ENCODE results near the gene PFN3. TPM values are rescaled to one million over a fixed set of nuclear protein-coding genes. Genes with fewer than 3 reads are reported as not detected.

Gene PFN3
- total RNA-seq, 1 donor from 2014 or later: not detected

GRCh38 chr5:177431317-177432142, 31.1 kb upstream of the PFN3 start:
- peaks cover 50% of the 10 kb centered on the region for H3K36me3 ChIP-seq
- peaks cover 43% of the 10 kb centered on the region for H3K4me1 ChIP-seq
- H3K4me3 ChIP-seq: no peak overlapping the region
- intact Hi-C loops (cut with micrococcal nuclease): no loop called here
- TF ChIP-seq, protein P1, sequence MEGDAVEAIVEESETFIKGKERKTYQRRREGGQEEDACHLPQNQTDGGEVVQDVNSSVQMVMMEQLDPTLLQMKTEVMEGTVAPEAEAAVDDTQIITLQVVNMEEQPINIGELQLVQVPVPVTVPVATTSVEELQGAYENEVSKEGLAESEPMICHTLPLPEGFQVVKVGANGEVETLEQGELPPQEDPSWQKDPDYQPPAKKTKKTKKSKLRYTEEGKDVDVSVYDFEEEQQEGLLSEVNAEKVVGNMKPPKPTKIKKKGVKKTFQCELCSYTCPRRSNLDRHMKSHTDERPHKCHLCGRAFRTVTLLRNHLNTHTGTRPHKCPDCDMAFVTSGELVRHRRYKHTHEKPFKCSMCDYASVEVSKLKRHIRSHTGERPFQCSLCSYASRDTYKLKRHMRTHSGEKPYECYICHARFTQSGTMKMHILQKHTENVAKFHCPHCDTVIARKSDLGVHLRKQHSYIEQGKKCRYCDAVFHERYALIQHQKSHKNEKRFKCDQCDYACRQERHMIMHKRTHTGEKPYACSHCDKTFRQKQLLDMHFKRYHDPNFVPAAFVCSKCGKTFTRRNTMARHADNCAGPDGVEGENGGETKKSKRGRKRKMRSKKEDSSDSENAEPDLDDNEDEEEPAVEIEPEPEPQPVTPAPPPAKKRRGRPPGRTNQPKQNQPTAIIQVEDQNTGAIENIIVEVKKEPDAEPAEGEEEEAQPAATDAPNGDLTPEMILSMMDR (IDR thresholded peaks at IDR 0.05; ENCODE audit: borderline replicate concordance): no peak
- peak overlapping the region; percentile 61 for H3K27ac ChIP-seq (replicated peaks)
- peak; percentile 36 for DNase-seq
- no peaks in the 10 kb centered on the region for H3K27me3 ChIP-seq (ENCODE audit: low read depth)
- H3K9me3 ChIP-seq (replicated peaks): no peaks in the 10 kb centered on the region

DNA sequence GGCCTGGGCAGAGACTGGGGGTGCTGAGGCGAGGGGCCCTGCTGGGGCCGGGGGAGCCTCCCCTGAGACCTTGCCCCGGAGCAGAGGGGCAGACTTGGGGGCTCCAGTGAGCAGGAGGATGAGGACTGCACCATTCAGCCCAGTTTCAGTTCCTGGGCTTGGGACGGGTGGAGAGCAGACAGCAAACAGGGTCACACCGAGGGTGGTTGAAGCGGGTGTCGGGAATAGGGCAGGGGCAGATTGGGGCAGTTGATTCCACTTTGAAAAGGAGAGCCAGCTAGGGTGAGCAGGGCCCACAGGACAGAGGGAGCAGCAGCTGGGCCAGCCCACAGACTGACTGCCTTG, 30.5 kb upstream of the PFN3 start:
- peaks cover 44% of the 10 kb centered on the region for H3K4me1 ChIP-seq
- no peaks in the 10 kb centered on the region for H3K9me3 ChIP-seq (replicated peaks)
- no peak overlapping the region for H3K4me3 ChIP-seq
- no peak for DNase-seq
- TF ChIP-seq, protein P1 (IDR thresholded peaks at IDR 0.05; ENCODE audit: borderline replicate concordance): no peak
- H3K27me3 ChIP-seq (ENCODE audit: low read depth): no peaks in the 10 kb centered on the region
- H3K36me3 ChIP-seq: peaks cover 44% of the 10 kb centered on the region
- intact Hi-C loops (cut with micrococcal nuclease): no loop called here
- H3K27ac ChIP-seq (replicated peaks): peak overlapping the region; percentile 61

DNA sequence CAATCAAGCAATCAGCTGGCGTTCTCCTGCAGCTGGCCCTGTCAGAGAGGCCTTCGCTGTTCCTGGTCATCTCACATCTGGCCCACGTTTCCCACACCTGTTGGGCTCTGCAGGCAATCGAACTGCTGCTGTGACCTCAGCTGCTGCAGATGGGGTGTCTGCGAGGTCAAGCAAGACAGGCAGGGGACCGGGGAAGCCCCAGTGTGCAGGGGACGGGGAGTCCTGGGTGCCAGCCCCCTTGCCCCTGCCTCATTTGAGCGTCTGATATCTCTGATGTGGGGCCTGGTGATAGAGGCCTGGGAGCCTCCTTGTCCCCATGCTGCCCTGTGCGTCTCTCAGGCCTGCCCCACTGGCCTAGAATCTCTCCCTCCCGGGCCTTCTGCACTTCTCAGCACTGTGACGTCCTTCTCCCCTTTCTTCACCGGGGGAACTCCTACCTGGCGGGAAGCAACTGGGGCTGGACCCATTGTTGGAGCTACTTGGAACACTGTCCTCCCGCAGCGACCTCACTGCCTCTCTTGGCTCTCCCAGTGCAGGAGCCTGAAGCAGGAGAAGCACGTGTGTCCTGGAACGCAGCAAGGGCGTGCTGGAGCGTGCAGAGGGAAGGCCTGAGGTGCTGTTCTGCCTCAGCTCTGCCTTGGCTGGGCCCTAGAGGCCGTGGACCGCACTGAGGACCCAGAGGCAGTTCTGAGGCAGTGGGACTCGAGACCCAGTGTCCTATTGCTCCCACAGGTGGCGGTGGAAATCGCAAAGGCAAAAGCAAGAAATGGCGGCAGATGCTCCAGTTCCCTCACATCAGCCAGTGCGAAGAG, 29.9 kb upstream of the PFN3 start:
- H3K4me3 ChIP-seq: no peak overlapping the region
- H3K9me3 ChIP-seq (replicated peaks): no peaks in the 10 kb centered on the region
- no peak overlapping the region for H3K27ac ChIP-seq (replicated peaks)
- peaks cover 38% of the 10 kb centered on the region for H3K36me3 ChIP-seq
- no peak for DNase-seq
- no peaks in the 10 kb centered on the region for H3K27me3 ChIP-seq (ENCODE audit: low read depth)
- TF ChIP-seq, protein P1 (IDR thresholded peaks at IDR 0.05; ENCODE audit: borderline replicate concordance): no peak
- intact Hi-C loops (cut with micrococcal nuclease): no loop called here
- peaks cover 50% of the 10 kb centered on the region for H3K4me1 ChIP-seq

GRCh38 chr5:177429248-177430040, 29.0 kb upstream of the PFN3 start:
- H3K4me3 ChIP-seq: no peak overlapping the region
- intact Hi-C loops (cut with micrococcal nuclease): no loop called here
- H3K36me3 ChIP-seq: peaks cover 29% of the 10 kb centered on the region
- H3K27ac ChIP-seq (replicated peaks): no peak overlapping the region
- H3K9me3 ChIP-seq (replicated peaks): no peaks in the 10 kb centered on the region
- H3K4me1 ChIP-seq: peaks cover 53% of the 10 kb centered on the region
- H3K27me3 ChIP-seq (ENCODE audit: low read depth): no peaks in the 10 kb centered on the region
- TF ChIP-seq, protein P1 (IDR thresholded peaks at IDR 0.05; ENCODE audit: borderline replicate concordance): no peak
- DNase-seq: peak; percentile 67

DNA sequence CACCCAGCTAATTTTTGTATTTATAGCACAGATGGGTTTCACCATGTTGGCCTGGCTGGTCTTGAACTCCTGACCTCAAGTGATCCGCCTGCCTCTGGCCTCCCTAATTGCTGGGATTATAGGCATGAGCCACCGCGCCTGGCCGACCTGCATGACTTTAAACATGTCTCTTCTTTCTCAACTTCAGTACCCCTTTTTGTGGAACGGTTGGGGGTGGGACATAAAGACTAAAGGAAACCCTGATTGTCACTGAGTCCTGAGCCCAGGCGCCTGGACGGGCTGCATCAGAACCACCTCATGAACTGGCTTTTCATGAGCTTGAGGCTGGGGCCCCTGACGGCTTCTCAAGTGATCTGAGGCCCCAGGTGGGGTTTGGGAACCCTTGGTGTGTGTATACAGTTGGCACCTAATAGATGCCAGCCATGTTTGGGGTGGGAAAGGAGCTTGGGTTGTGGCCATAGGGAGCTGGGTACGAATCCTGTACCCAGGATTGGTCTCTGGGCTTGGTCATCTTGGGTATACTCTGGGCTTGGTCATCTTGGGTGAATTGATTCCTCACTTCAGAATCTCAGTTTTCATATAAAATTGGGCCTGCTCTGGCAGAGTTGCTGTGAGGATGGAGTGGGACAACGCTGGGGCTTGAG, 28.2 kb upstream of the PFN3 start:
- H3K4me1 ChIP-seq: peaks cover 53% of the 10 kb centered on the region
- H3K9me3 ChIP-seq (replicated peaks): no peaks in the 10 kb centered on the region
- peaks cover 21% of the 10 kb centered on the region for H3K36me3 ChIP-seq
- DNase-seq: no peak
- TF ChIP-seq, protein P1 (IDR thresholded peaks at IDR 0.05; ENCODE audit: borderline replicate concordance): no peak
- intact Hi-C loops (cut with micrococcal nuclease): no loop called here
- no peaks in the 10 kb centered on the region for H3K27me3 ChIP-seq (ENCODE audit: low read depth)
- H3K27ac ChIP-seq (replicated peaks): peak overlapping the region; percentile 15
- H3K4me3 ChIP-seq: no peak overlapping the region

Data from left ventricle myocardium inferior (tissue), 1 donor.